ENCODE data around the gene LILRA6. TPM values are rescaled to one million over a fixed set of nuclear protein-coding genes. Genes with fewer than 3 reads are reported as not detected.
"Not testable (repeated sequence)": the region's sequence is repeated elsewhere in the genome, so short reads cannot be mapped to it uniquely, and the experiment has no call there.

Gene LILRA6
- total RNA-seq, 2 donors from 2014 or later: 0.54 to 2.3 TPM

GRCh38 chr19:54201172-54201701 is 41.4 kb downstream of the LILRA6 start:
- TF ChIP-seq CTCF (IDR thresholded peaks at IDR 0.05): no peak
- Histone ChIP-seq H3K9ac (ENCODE audit: low read depth in 2 of 2, low read length in 2 of 2) (peak overlapping the region; percentile 83 to 90), H3K4me1 (peaks cover 24% of the 10 kb centered on the region), H3K27me3 (no peaks in the 10 kb centered on the region), H3K27ac (peak overlapping the region; percentile 94), H3K36me3 (peaks cover 18% of the 10 kb centered on the region), H3K4me3 (peak overlapping the region; percentile 78), H3K9me3 (no peaks in the 10 kb centered on the region)
- intact Hi-C loops (cut with DNase I): no loop called here
- no peak for DNase-seq

- intact Hi-C loops (cut with DNase I): no loop called here
- H3K9me3 ChIP-seq: no peaks in the 10 kb centered on the region
- DNase-seq: no peak
- H3K27ac ChIP-seq: no peak overlapping the region
- H3K4me3 ChIP-seq: no peak overlapping the region
- H3K4me1 ChIP-seq: peaks cover 18% of the 10 kb centered on the region
- TF ChIP-seq CTCF (IDR thresholded peaks at IDR 0.05): no peak
- H3K27me3 ChIP-seq: no peaks in the 10 kb centered on the region
- H3K9ac ChIP-seq (ENCODE audit: low read depth in 2 of 2, low read length in 2 of 2): no peak overlapping the region
- peaks cover 7% of the 10 kb centered on the region for H3K36me3 ChIP-seq
These were observed 43.2 kb downstream of the LILRA6 start for GRCh38 chr19:54199401-54199800.

GRCh38 chr19:54197121-54197520 is 45.5 kb downstream of the LILRA6 start:
- DNase-seq: no peak
- intact Hi-C loops (cut with DNase I): no loop called here
- H3K27ac ChIP-seq: no peak overlapping the region
- no peak overlapping the region for H3K4me3 ChIP-seq
- no peaks in the 10 kb centered on the region for H3K27me3 ChIP-seq
- peaks cover 8% of the 10 kb centered on the region for H3K4me1 ChIP-seq
- H3K9ac ChIP-seq (ENCODE audit: low read depth in 2 of 2, low read length in 2 of 2): no peak overlapping the region
- H3K36me3 ChIP-seq: peaks cover 2% of the 10 kb centered on the region
- no peak for TF ChIP-seq CTCF (IDR thresholded peaks at IDR 0.05)
- H3K9me3 ChIP-seq: no peaks in the 10 kb centered on the region

- TF ChIP-seq CTCF (IDR thresholded peaks at IDR 0.05): no peak
- H3K9me3 ChIP-seq: no peaks in the 10 kb centered on the region
- H3K27me3 ChIP-seq: no peaks in the 10 kb centered on the region
- intact Hi-C loops (cut with DNase I): no loop called here
- H3K4me3 ChIP-seq: no peak overlapping the region
- H3K4me1 ChIP-seq: peaks cover 8% of the 10 kb centered on the region
- no peak overlapping the region for H3K27ac ChIP-seq
- no peaks in the 10 kb centered on the region for H3K36me3 ChIP-seq
- no peak overlapping the region for H3K9ac ChIP-seq (ENCODE audit: low read depth in 2 of 2, low read length in 2 of 2)
- DNase-seq: no peak
These were observed 46.1 kb downstream of the LILRA6 start for GRCh38 chr19:54196536-54196935.

GRCh38 chr19:54194463-54194862 is 48.1 kb downstream of the LILRA6 start:
- not testable (repeated sequence) for H3K9ac ChIP-seq (ENCODE audit: low read depth in 2 of 2, low read length in 2 of 2); H3K4me1 ChIP-seq

GRCh38 chr19:54193011-54193410 is 49.6 kb downstream of the LILRA6 start:
- H3K4me1 ChIP-seq: peaks cover 7% of the 10 kb centered on the region
- H3K27ac ChIP-seq: no peak overlapping the region
- intact Hi-C loops (cut with DNase I): no loop called here
- no peak overlapping the region for H3K9ac ChIP-seq (ENCODE audit: low read depth in 2 of 2, low read length in 2 of 2)
- H3K27me3 ChIP-seq: no peaks in the 10 kb centered on the region
- TF ChIP-seq CTCF (IDR thresholded peaks at IDR 0.05): no peak
- H3K4me3 ChIP-seq: no peak overlapping the region
- H3K36me3 ChIP-seq: no peaks in the 10 kb centered on the region
- DNase-seq: no peak
- no peaks in the 10 kb centered on the region for H3K9me3 ChIP-seq

More at GRCh38 chr19:54194463-54194862, 48.1 kb downstream of the LILRA6 start:
- H3K27ac ChIP-seq; H3K9me3 ChIP-seq; H3K27me3 ChIP-seq; intact Hi-C loops (cut with DNase I); H3K36me3 ChIP-seq; H3K4me3 ChIP-seq; DNase-seq: not testable (repeated sequence)
